HG03442 (cell line): ENCODE results near the gene TTC28.

Experiments used
- ATAC-seq: cut with Tn5 transposase; IDR thresholded peaks from one replicate; pipeline ENCODE4 v1.9.1; 2021; ENCODE audit warnings: mild to moderate bottlenecking, moderate library complexity; ENCODE audit not compliant: unreplicated experiment

The TTC28 gene

GRCh38 chr22:28314959-28315358, 364.7 kb downstream of the TTC28 start:
- no peak for ATAC-seq

GRCh38 chr22:28310299-28310698, 369.3 kb downstream of the TTC28 start:
- ATAC-seq = no peak

GRCh38 chr22:28299753-28300152, 379.9 kb downstream of the TTC28 start:
- no peak for ATAC-seq

GRCh38 chr22:28299309-28299708, 380.3 kb downstream of the TTC28 start:
- ATAC-seq = no peak

- no peak for ATAC-seq
Observed at GRCh38 chr22:28297504-28297903, 382.1 kb downstream of the TTC28 start.

GRCh38 chr22:28296452-28296851, 383.2 kb downstream of the TTC28 start:
- ATAC-seq = no peak

GRCh38 chr22:28283068-28283654, 396.5 kb downstream of the TTC28 start:
- ATAC-seq = no peak

GRCh38 chr22:28282405-28283067, 397.1 kb downstream of the TTC28 start:
- ATAC-seq = no peak

GRCh38 chr22:28279888-28280287, 399.8 kb downstream of the TTC28 start:
- no peak for ATAC-seq

- no peak for ATAC-seq
Observed at GRCh38 chr22:28269277-28269676, 410.4 kb downstream of the TTC28 start.

GRCh38 chr22:28268850-28269249, 410.8 kb downstream of the TTC28 start:
- no peak for ATAC-seq

GRCh38 chr22:28268171-28268570, 411.5 kb downstream of the TTC28 start:
- no peak for ATAC-seq

GRCh38 chr22:28260619-28261018, 419.0 kb downstream of the TTC28 start:
- ATAC-seq = no peak

GRCh38 chr22:28259774-28260312, 419.8 kb downstream of the TTC28 start:
- no peak for ATAC-seq

GRCh38 chr22:28254396-28254795, 425.2 kb downstream of the TTC28 start:
- ATAC-seq = no peak

GRCh38 chr22:28252539-28252938, 427.1 kb downstream of the TTC28 start:
- ATAC-seq = no peak

GRCh38 chr22:28250036-28250695, 429.5 kb downstream of the TTC28 start:
- ATAC-seq = no peak

GRCh38 chr22:28249402-28249801, 430.2 kb downstream of the TTC28 start:
- ATAC-seq = no peak

- no peak for ATAC-seq
Observed at GRCh38 chr22:28247667-28248363, 431.8 kb downstream of the TTC28 start.

- no peak for ATAC-seq
Observed at GRCh38 chr22:28247136-28247535, 432.5 kb downstream of the TTC28 start.

GRCh38 chr22:28246397-28246796, 433.2 kb downstream of the TTC28 start:
- no peak for ATAC-seq
